ENCODE data around the gene BHLHE40.

Gene BHLHE40

GRCh38 chr3:4994823-4995499 is 15.7 kb downstream of the BHLHE40 start:
- Mint-ChIP-seq H3K27ac (no peak overlapping the region), H3K36me3 (ENCODE audit: low read depth) (no peaks in the 10 kb centered on the region), H3K4me3 (no peak overlapping the region), H3K4me1 (ENCODE audit: low read depth) (peaks cover 36% of the 10 kb centered on the region), H3K27me3 (ENCODE audit: low read depth) (no peaks in the 10 kb centered on the region), H3K9me3 (no peaks in the 10 kb centered on the region)
- DNase-seq (ENCODE audit: low spot score), result no peak

GRCh38 chr3:4995500-4996053 is 16.3 kb downstream of the BHLHE40 start:
- Mint-ChIP-seq H3K4me3 (no peak overlapping the region), H3K36me3 (ENCODE audit: low read depth) (no peaks in the 10 kb centered on the region), H3K27me3 (ENCODE audit: low read depth) (no peaks in the 10 kb centered on the region), H3K27ac (no peak overlapping the region), H3K9me3 (no peaks in the 10 kb centered on the region), H3K4me1 (ENCODE audit: low read depth) (peaks cover 40% of the 10 kb centered on the region)
- DNase-seq (ENCODE audit: low spot score), result no peak

- H3K36me3 Mint-ChIP-seq (ENCODE audit: low read depth), result no peaks in the 10 kb centered on the region
- H3K9me3 Mint-ChIP-seq, result no peaks in the 10 kb centered on the region
- H3K4me3 Mint-ChIP-seq, result no peak overlapping the region
- H3K4me1 Mint-ChIP-seq (ENCODE audit: low read depth), result peaks cover 47% of the 10 kb centered on the region
- no peaks in the 10 kb centered on the region for H3K27me3 Mint-ChIP-seq (ENCODE audit: low read depth)
- no peak for DNase-seq (ENCODE audit: low spot score)
- H3K27ac Mint-ChIP-seq, result no peak overlapping the region
Measured at GRCh38 chr3:4996223-4996765, 17.1 kb downstream of the BHLHE40 start.

GRCh38 chr3:4996771-4997291 is 17.6 kb downstream of the BHLHE40 start:
- Mint-ChIP-seq H3K27ac (no peak overlapping the region), H3K9me3 (no peaks in the 10 kb centered on the region), H3K27me3 (ENCODE audit: low read depth) (no peaks in the 10 kb centered on the region), H3K4me1 (ENCODE audit: low read depth) (peaks cover 51% of the 10 kb centered on the region), H3K4me3 (no peak overlapping the region), H3K36me3 (ENCODE audit: low read depth) (no peaks in the 10 kb centered on the region)
- DNase-seq (ENCODE audit: low spot score), result no peak

GRCh38 chr3:4997946-4998345 is 18.7 kb downstream of the BHLHE40 start:
- Mint-ChIP-seq H3K36me3 (ENCODE audit: low read depth) (no peaks in the 10 kb centered on the region), H3K4me1 (ENCODE audit: low read depth) (peaks cover 62% of the 10 kb centered on the region)

GRCh38 chr3:4999531-5000184 is 20.4 kb downstream of the BHLHE40 start:
- H3K36me3 Mint-ChIP-seq (ENCODE audit: low read depth), result no peaks in the 10 kb centered on the region
- H3K4me3 Mint-ChIP-seq, result peak overlapping the region; percentile 13
- H3K27ac Mint-ChIP-seq, result peak overlapping the region; percentile 61
- H3K9me3 Mint-ChIP-seq, result no peaks in the 10 kb centered on the region
- DNase-seq (ENCODE audit: low spot score), result no peak
- peaks cover 54% of the 10 kb centered on the region for H3K4me1 Mint-ChIP-seq (ENCODE audit: low read depth)
- no peaks in the 10 kb centered on the region for H3K27me3 Mint-ChIP-seq (ENCODE audit: low read depth)

More at GRCh38 chr3:4997946-4998345, 18.7 kb downstream of the BHLHE40 start:
- DNase-seq (ENCODE audit: low spot score), result no peak
- no peak overlapping the region for H3K27ac Mint-ChIP-seq
- no peaks in the 10 kb centered on the region for H3K9me3 Mint-ChIP-seq
- no peak overlapping the region for H3K4me3 Mint-ChIP-seq
- H3K27me3 Mint-ChIP-seq (ENCODE audit: low read depth), result no peaks in the 10 kb centered on the region

- Mint-ChIP-seq H3K9me3 (no peaks in the 10 kb centered on the region), H3K27me3 (ENCODE audit: low read depth) (no peaks in the 10 kb centered on the region), H3K4me3 (no peak overlapping the region), H3K4me1 (ENCODE audit: low read depth) (peaks cover 56% of the 10 kb centered on the region), H3K27ac (no peak overlapping the region), H3K36me3 (ENCODE audit: low read depth) (no peaks in the 10 kb centered on the region)
- no peak for DNase-seq (ENCODE audit: low spot score)
Measured at GRCh38 chr3:5001135-5001534, 21.9 kb downstream of the BHLHE40 start.

- Mint-ChIP-seq H3K36me3 (ENCODE audit: low read depth) (no peaks in the 10 kb centered on the region), H3K9me3 (no peaks in the 10 kb centered on the region), H3K27me3 (ENCODE audit: low read depth) (no peaks in the 10 kb centered on the region), H3K4me3 (peak overlapping the region; percentile 51), H3K4me1 (ENCODE audit: low read depth) (peaks cover 58% of the 10 kb centered on the region), H3K27ac (peak overlapping the region; percentile 73)
- no peak for DNase-seq (ENCODE audit: low spot score)
Measured at GRCh38 chr3:5001805-5002173, 22.6 kb downstream of the BHLHE40 start.

GRCh38 chr3:5002174-5002870 is 23.1 kb downstream of the BHLHE40 start:
- no peaks in the 10 kb centered on the region for H3K36me3 Mint-ChIP-seq (ENCODE audit: low read depth)
- peak overlapping the region; percentile 51 for H3K4me3 Mint-ChIP-seq
- peak; percentile 82 for DNase-seq (ENCODE audit: low spot score)
- H3K9me3 Mint-ChIP-seq, result no peaks in the 10 kb centered on the region
- peaks cover 60% of the 10 kb centered on the region for H3K4me1 Mint-ChIP-seq (ENCODE audit: low read depth)
- peak overlapping the region; percentile 73 for H3K27ac Mint-ChIP-seq
- H3K27me3 Mint-ChIP-seq (ENCODE audit: low read depth), result no peaks in the 10 kb centered on the region

GRCh38 chr3:5002871-5003247 is 23.6 kb downstream of the BHLHE40 start:
- H3K9me3 Mint-ChIP-seq, result no peaks in the 10 kb centered on the region
- no peak for DNase-seq (ENCODE audit: low spot score)
- peaks cover 64% of the 10 kb centered on the region for H3K4me1 Mint-ChIP-seq (ENCODE audit: low read depth)
- no peaks in the 10 kb centered on the region for H3K27me3 Mint-ChIP-seq (ENCODE audit: low read depth)
- no peaks in the 10 kb centered on the region for H3K36me3 Mint-ChIP-seq (ENCODE audit: low read depth)
- peak overlapping the region; percentile 73 for H3K27ac Mint-ChIP-seq
- peak overlapping the region; percentile 51 for H3K4me3 Mint-ChIP-seq

GRCh38 chr3:5004319-5005152 is 25.3 kb downstream of the BHLHE40 start:
- no peak overlapping the region for H3K4me3 Mint-ChIP-seq
- H3K36me3 Mint-ChIP-seq (ENCODE audit: low read depth), result no peaks in the 10 kb centered on the region
- peaks cover 64% of the 10 kb centered on the region for H3K4me1 Mint-ChIP-seq (ENCODE audit: low read depth)
- no peaks in the 10 kb centered on the region for H3K27me3 Mint-ChIP-seq (ENCODE audit: low read depth)
- H3K27ac Mint-ChIP-seq, result peak overlapping the region; percentile 87
- no peak for DNase-seq (ENCODE audit: low spot score)
- H3K9me3 Mint-ChIP-seq, result no peaks in the 10 kb centered on the region

GRCh38 chr3:5005367-5005766 is 26.1 kb downstream of the BHLHE40 start:
- no peak overlapping the region for H3K4me3 Mint-ChIP-seq

GRCh38 chr3:5006755-5007202 is 27.5 kb downstream of the BHLHE40 start:
- DNase-seq (ENCODE audit: low spot score), result peak; percentile 91

More at GRCh38 chr3:5005367-5005766, 26.1 kb downstream of the BHLHE40 start:
- Mint-ChIP-seq H3K36me3 (ENCODE audit: low read depth) (no peaks in the 10 kb centered on the region), H3K27ac (peak overlapping the region; percentile 87), H3K27me3 (ENCODE audit: low read depth) (no peaks in the 10 kb centered on the region), H3K9me3 (no peaks in the 10 kb centered on the region), H3K4me1 (ENCODE audit: low read depth) (peaks cover 58% of the 10 kb centered on the region)
- DNase-seq (ENCODE audit: low spot score), result no peak

More at GRCh38 chr3:5006755-5007202, 27.5 kb downstream of the BHLHE40 start:
- peaks cover 57% of the 10 kb centered on the region for H3K4me1 Mint-ChIP-seq (ENCODE audit: low read depth)
- H3K36me3 Mint-ChIP-seq (ENCODE audit: low read depth), result no peaks in the 10 kb centered on the region
- H3K27ac Mint-ChIP-seq, result peak overlapping the region; percentile 83
- no peaks in the 10 kb centered on the region for H3K27me3 Mint-ChIP-seq (ENCODE audit: low read depth)
- H3K9me3 Mint-ChIP-seq, result no peaks in the 10 kb centered on the region
- H3K4me3 Mint-ChIP-seq, result peak overlapping the region; percentile 56

Data from T-helper 2 cell treated with Interferon-gamma antibody and Interleukin-4, amounts not matched to agents 5 μg/mL and 100 μg/mL, for 36 hours (primary cell).